ENCODE measurements around the gene MNAT1. TPM values are rescaled to one million over a fixed set of nuclear protein-coding genes. Genes with fewer than 3 reads are reported as not detected.
"Not testable (repeated sequence)": the region's sequence is repeated elsewhere in the genome, so short reads cannot be mapped to it uniquely, and the experiment has no call there.

Gene MNAT1
- total RNA-seq, 1 donor from 2014 or later: 42.6 TPM

- intact Hi-C loops (cut with micrococcal nuclease): loop anchor here (2.0 to 10.0 kb wide), 5 partner anchors 30 to 472 kb away; partner anchors contain the start of genes SLC38A6 and TRMT5
- Mint-ChIP-seq H3K27ac (no peak overlapping the region), H3K4me3 (peak overlapping the region; percentile 90), H3K36me3 (ENCODE audit: low read depth) (peaks cover 3% of the 10 kb centered on the region), H3K9me3 (peaks cover 4% of the 10 kb centered on the region), H3K4me1 (peaks cover 24% of the 10 kb centered on the region), H3K27me3 (peaks cover 69% of the 10 kb centered on the region)
- peak; percentile 74 for DNase-seq
Observed at GRCh38 chr14:60722357-60723115, 12.0 kb upstream of the MNAT1 start.

- Mint-ChIP-seq H3K4me3 (peak overlapping the region; percentile 90), H3K9me3 (peaks cover 9% of the 10 kb centered on the region), H3K27ac (peak overlapping the region; percentile 25), H3K4me1 (peaks cover 24% of the 10 kb centered on the region), H3K27me3 (peaks cover 74% of the 10 kb centered on the region), H3K36me3 (ENCODE audit: low read depth) (peaks cover 3% of the 10 kb centered on the region)
- DNase-seq: peak; percentile 78
- intact Hi-C loops (cut with micrococcal nuclease): loop anchor here (2.0 to 10.0 kb wide), 5 partner anchors 29 to 471 kb away; partner anchors contain the start of genes SLC38A6 and TRMT5
Observed at GRCh38 chr14:60723116-60723906, 11.2 kb upstream of the MNAT1 start.

GRCh38 chr14:60723907-60724618 is 10.5 kb upstream of the MNAT1 start, which contains the start of gene SIX4:
TSS of gene SIX4 (minus strand) at chr14:60724351. CDS start at chr14:60724074, 277 bp downstream.
- Mint-ChIP-seq H3K9me3 (peaks cover 12% of the 10 kb centered on the region), H3K36me3 (ENCODE audit: low read depth) (peaks cover 3% of the 10 kb centered on the region), H3K4me3 (peak within 1 kb of the TSS; percentile 90), H3K27ac (peak within 1 kb of the TSS; percentile 60), H3K4me1 (peaks cover 24% of the 10 kb centered on the region), H3K27me3 (peaks cover 75% of the 10 kb centered on the region)
- intact Hi-C loops (cut with micrococcal nuclease): loop anchor here (1.0 to 10.0 kb wide), 6 partner anchors 10 to 471 kb away; partner anchors contain the start of genes MNAT1, SLC38A6 and TRMT5
- peak; percentile 63 for DNase-seq

GRCh38 chr14:60731291-60731690 is 3.3 kb upstream of the MNAT1 start:
- intact Hi-C loops (cut with micrococcal nuclease); H3K36me3 Mint-ChIP-seq (ENCODE audit: low read depth); H3K4me3 Mint-ChIP-seq; H3K27ac Mint-ChIP-seq; DNase-seq: not testable (repeated sequence)
- Mint-ChIP-seq H3K4me1 (peaks cover 21% of the 10 kb centered on the region), H3K9me3 (peaks cover 22% of the 10 kb centered on the region), H3K27me3 (peaks cover 65% of the 10 kb centered on the region)

GRCh38 chr14:60732840-60733483 is 1.6 kb upstream of the MNAT1 start:
- intact Hi-C loops (cut with micrococcal nuclease): no loop called here
- DNase-seq: no peak
- H3K9me3 Mint-ChIP-seq: peaks cover 14% of the 10 kb centered on the region
- peaks cover 16% of the 10 kb centered on the region for H3K4me1 Mint-ChIP-seq
- no peak overlapping the region for H3K27ac Mint-ChIP-seq
- H3K4me3 Mint-ChIP-seq: no peak overlapping the region
- peaks cover 3% of the 10 kb centered on the region for H3K36me3 Mint-ChIP-seq (ENCODE audit: low read depth)
- peaks cover 51% of the 10 kb centered on the region for H3K27me3 Mint-ChIP-seq

GRCh38 chr14:60735416-60735815 is 855 bp downstream of the MNAT1 start:
- intact Hi-C loops (cut with micrococcal nuclease): loop anchor here (2.0 kb wide), 1 partner anchor 17 kb away; no protein-coding TSS in a partner anchor
- Mint-ChIP-seq H3K4me3 (peak overlapping the region; percentile 100), H3K27ac (no peak overlapping the region), H3K27me3 (peaks cover 27% of the 10 kb centered on the region), H3K36me3 (ENCODE audit: low read depth) (peaks cover 3% of the 10 kb centered on the region), H3K4me1 (peaks cover 16% of the 10 kb centered on the region), H3K9me3 (peaks cover 7% of the 10 kb centered on the region)
- no peak for DNase-seq

- no peak overlapping the region for H3K27ac Mint-ChIP-seq
- H3K27me3 Mint-ChIP-seq: peaks cover 20% of the 10 kb centered on the region
- H3K4me3 Mint-ChIP-seq: no peak overlapping the region
- DNase-seq: no peak
- H3K36me3 Mint-ChIP-seq (ENCODE audit: low read depth): peaks cover 3% of the 10 kb centered on the region
- intact Hi-C loops (cut with micrococcal nuclease): no loop called here
- H3K4me1 Mint-ChIP-seq: peaks cover 16% of the 10 kb centered on the region
- H3K9me3 Mint-ChIP-seq: no peaks in the 10 kb centered on the region
Observed at GRCh38 chr14:60736494-60736893, 1.9 kb downstream of the MNAT1 start.

- peaks cover 16% of the 10 kb centered on the region for H3K4me1 Mint-ChIP-seq
- no peak overlapping the region for H3K4me3 Mint-ChIP-seq
- intact Hi-C loops (cut with micrococcal nuclease): no loop called here
- peaks cover 6% of the 10 kb centered on the region for H3K27me3 Mint-ChIP-seq
- no peak overlapping the region for H3K27ac Mint-ChIP-seq
- no peak for DNase-seq
- peaks cover 6% of the 10 kb centered on the region for H3K36me3 Mint-ChIP-seq (ENCODE audit: low read depth)
- H3K9me3 Mint-ChIP-seq: no peaks in the 10 kb centered on the region
Observed at GRCh38 chr14:60738843-60739508, 4.4 kb downstream of the MNAT1 start.

GRCh38 chr14:60744566-60744965 is 10.0 kb downstream of the MNAT1 start:
- no peak for DNase-seq
- H3K4me3 Mint-ChIP-seq: no peak overlapping the region
- H3K9me3 Mint-ChIP-seq: no peaks in the 10 kb centered on the region
- no peak overlapping the region for H3K27ac Mint-ChIP-seq
- no peaks in the 10 kb centered on the region for H3K4me1 Mint-ChIP-seq
- intact Hi-C loops (cut with micrococcal nuclease): no loop called here
- H3K36me3 Mint-ChIP-seq (ENCODE audit: low read depth): peaks cover 3% of the 10 kb centered on the region
- no peaks in the 10 kb centered on the region for H3K27me3 Mint-ChIP-seq

GRCh38 chr14:60753264-60754119 is 18.9 kb downstream of the MNAT1 start:
- Mint-ChIP-seq H3K27ac (peak overlapping the region; percentile 90), H3K4me3 (peak overlapping the region; percentile 69), H3K4me1 (peaks cover 49% of the 10 kb centered on the region), H3K9me3 (no peaks in the 10 kb centered on the region), H3K27me3 (peaks cover 3% of the 10 kb centered on the region), H3K36me3 (ENCODE audit: low read depth) (peaks cover 6% of the 10 kb centered on the region)
- peak; percentile 92 for DNase-seq
- intact Hi-C loops (cut with micrococcal nuclease): loop anchor here (1.0 to 10.0 kb wide), 11 partner anchors 19 to 909 kb away; partner anchors contain the start of genes MNAT1, PCNX4, SLC38A6 and TRMT5

- H3K27ac Mint-ChIP-seq: no peak overlapping the region
- peaks cover 3% of the 10 kb centered on the region for H3K27me3 Mint-ChIP-seq
- H3K4me1 Mint-ChIP-seq: peaks cover 58% of the 10 kb centered on the region
- intact Hi-C loops (cut with micrococcal nuclease): loop anchor here (10.0 kb wide), 3 partner anchors 422 to 662 kb away; partner anchors contain the start of gene PCNX4
- DNase-seq: no peak
- H3K36me3 Mint-ChIP-seq (ENCODE audit: low read depth): peaks cover 7% of the 10 kb centered on the region
- H3K9me3 Mint-ChIP-seq: no peaks in the 10 kb centered on the region
- H3K4me3 Mint-ChIP-seq: no peak overlapping the region
Observed at GRCh38 chr14:60756847-60757246, 22.3 kb downstream of the MNAT1 start.

GRCh38 chr14:60757567-60758002 is 23.0 kb downstream of the MNAT1 start:
- Mint-ChIP-seq H3K36me3 (ENCODE audit: low read depth) (peaks cover 11% of the 10 kb centered on the region), H3K27ac (no peak overlapping the region), H3K4me1 (peaks cover 54% of the 10 kb centered on the region), H3K4me3 (no peak overlapping the region), H3K9me3 (no peaks in the 10 kb centered on the region), H3K27me3 (peaks cover 3% of the 10 kb centered on the region)
- intact Hi-C loops (cut with micrococcal nuclease): loop anchor here (10.0 kb wide), 3 partner anchors 423 to 663 kb away; partner anchors contain the start of gene PCNX4
- no peak for DNase-seq

Data from activated CD4-positive, alpha-beta T cell treated with anti-CD3 and anti-CD28 coated beads, Interleukin-2, amount 10 ng/mL, durations not matched to agents 24 days and 14 days (primary cell).